BJ (cell line): ENCODE measurements around the gene BLACAT1. TPM values are rescaled to one million over a fixed set of nuclear protein-coding genes. Genes with fewer than 3 reads are reported as not detected.

Experiments used
- CTCF ChIA-PET: fragments of 350-600 bp; formaldehyde crosslinking; extraction: SDS; loops from one replicate; lab custom pipeline; 2021; ENCODE audit warnings: antibody characterized with exemption, inconsistent platforms; lab: Yijun Ruan, JAX
- POLR2A ChIA-PET: fragments of 300-600 bp; sonication (Branson Sonifier 250); formaldehyde crosslinking; extraction: SDS; loops from one replicate; lab custom pipeline; 2021; ENCODE audit warnings: antibody characterized with exemption; lab: Charles Lee
- DNase-seq: peaks from one replicate; pipeline ENCODE4 v3.0.0-alpha.2; 2011; ENCODE audit warnings: low read depth
- H3K27me3 ChIP-seq: 2 replicates; pipeline ENCODE4 v1.6.0; 2011; ENCODE audit warnings: low read length; ENCODE audit not compliant: control insufficient read depth, insufficient read depth
- H3K36me3 ChIP-seq: 2 replicates; pipeline ENCODE4 v1.5.1; 2011; ENCODE audit warnings: low read length; ENCODE audit not compliant: control insufficient read depth, insufficient read depth
- H3K4me3 ChIP-seq: 2 replicates; pipeline ENCODE4 v1.5.1; 2011; ENCODE audit warnings: low read depth, mild to moderate bottlenecking, control low read depth, low read length
- CTCF ChIP-seq: IDR thresholded peaks from 2 replicates; pipeline ENCODE4 v1.5.1; 2011; ENCODE audit warnings: low read depth, mild to moderate bottlenecking, control low read depth, inconsistent platforms, low read length, moderate library complexity; ENCODE audit not compliant: insufficient read depth
- polyA plus RNA-seq: library from polyadenylated mRNA; depleted of rRNA; stranded (reverse); fragments of >200 nt; gene quantifications from 2 replicates; pipeline ENCODE4 v1.2.3, GENCODE V29; 2011

The BLACAT1 gene
- polyA plus RNA-seq, 1 experiment: 0.02 TPM

- Histone ChIP-seq H3K27me3 (peaks cover 32% of the 10 kb centered on the region), H3K36me3 (no peaks in the 10 kb centered on the region), H3K4me3 (no peak overlapping the region)
- no peak for TF ChIP-seq CTCF
- POLR2A ChIA-PET: no interaction called here
- CTCF ChIA-PET: interaction anchor here (0.6 to 37.0 kb wide), 4 partner anchors 10 to 126 kb away, joined by 3 to 819 read pairs (median 10); no protein-coding TSS in a partner anchor
- no peak for DNase-seq
These were observed 46.4 kb upstream of the BLACAT1 start for GRCh38 chr1:205502111-205502810.

GRCh38 chr1:205500240-205501233 is 44.7 kb upstream of the BLACAT1 start:
- ChIA-PET CTCF (interaction anchor here (0.7 to 37.0 kb wide), 5 partner anchors 9 to 21 kb away, joined by 3 to 819 read pairs (median 7); no protein-coding TSS in a partner anchor), POLR2A (no interaction called here)
- Histone ChIP-seq H3K4me3 (no peak overlapping the region), H3K27me3 (peaks cover 22% of the 10 kb centered on the region), H3K36me3 (no peaks in the 10 kb centered on the region)
- no peak for DNase-seq
- no peak for TF ChIP-seq CTCF

GRCh38 chr1:205499789-205500188 is 43.9 kb upstream of the BLACAT1 start:
- no peak for DNase-seq
- Histone ChIP-seq H3K4me3 (no peak overlapping the region), H3K36me3 (no peaks in the 10 kb centered on the region), H3K27me3 (peaks cover 15% of the 10 kb centered on the region)
- ChIA-PET POLR2A (no interaction called here), CTCF (interaction anchor here (0.7 to 37.0 kb wide), 5 partner anchors 12 to 22 kb away, joined by 3 to 819 read pairs (median 9); no protein-coding TSS in a partner anchor)
- TF ChIP-seq CTCF: no peak

- CTCF ChIA-PET: interaction anchor here (5.1 to 37.0 kb wide), 2 partner anchors 13 to 24 kb away, joined by 32 to 819 read pairs; no protein-coding TSS in a partner anchor
- TF ChIP-seq CTCF: no peak
These were observed 41.5 kb upstream of the BLACAT1 start for GRCh38 chr1:205497351-205497750.

GRCh38 chr1:205496661-205497060 is 40.8 kb upstream of the BLACAT1 start:
- no peak for DNase-seq
- POLR2A ChIA-PET: interaction anchor here (0.6 kb wide), 1 partner anchor 41 kb away, joined by 4 read pairs; no protein-coding TSS in a partner anchor
- TF ChIP-seq CTCF: no peak
- Histone ChIP-seq H3K27me3 (peaks cover 13% of the 10 kb centered on the region), H3K4me3 (no peak overlapping the region), H3K36me3 (no peaks in the 10 kb centered on the region)
- CTCF ChIA-PET: interaction anchor here (5.1 to 37.0 kb wide), 2 partner anchors 12 to 25 kb away, joined by 32 to 819 read pairs; no protein-coding TSS in a partner anchor

More at GRCh38 chr1:205497351-205497750, 41.5 kb upstream of the BLACAT1 start:
- POLR2A ChIA-PET: no interaction called here
- H3K36me3 ChIP-seq: no peaks in the 10 kb centered on the region
- H3K4me3 ChIP-seq: no peak overlapping the region
- H3K27me3 ChIP-seq: peaks cover 8% of the 10 kb centered on the region
- no peak for DNase-seq
